Measurements from ENCODE around the gene USP10. TPM values are rescaled to one million over a fixed set of nuclear protein-coding genes. Genes with fewer than 3 reads are reported as not detected.

The USP10 gene
- total RNA-seq, 4 donors from 2014 or later = 61.1 to 103 (median 74.4) TPM

DNA sequence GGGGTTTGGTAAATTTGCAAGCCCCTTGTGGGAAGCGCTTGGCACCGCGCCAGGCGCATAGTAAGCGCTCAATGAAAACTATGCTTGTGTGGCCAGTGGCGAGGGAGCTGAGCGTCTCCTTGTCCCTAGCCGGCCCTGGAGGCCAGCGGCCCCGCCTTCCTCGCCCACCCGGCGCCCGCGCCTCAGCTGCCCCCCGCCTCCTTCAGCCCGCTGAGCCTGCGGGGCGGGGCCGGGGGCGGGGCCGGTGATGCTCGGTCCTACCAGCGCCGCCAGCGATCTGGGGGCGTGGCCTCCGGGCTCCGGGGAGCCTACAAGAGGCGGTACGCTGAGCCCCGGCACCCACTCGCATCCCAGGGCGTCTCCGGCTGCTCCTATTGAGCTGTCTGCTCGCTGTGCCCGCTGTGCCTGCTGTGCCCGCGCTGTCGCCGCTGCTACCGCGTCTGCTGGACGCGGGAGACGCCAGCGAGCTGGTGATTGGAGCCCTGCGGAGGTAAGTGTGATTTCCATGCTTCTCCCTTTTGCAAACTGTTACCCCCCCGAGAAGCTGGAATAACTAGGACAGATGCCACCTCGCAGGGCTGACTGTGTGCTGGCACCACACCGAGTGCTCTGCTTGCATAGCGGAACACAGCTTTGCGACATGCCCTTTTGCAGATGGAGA is 120.0 kb downstream of the USP10 start, which contains the start of gene CRISPLD2:
CRISPLD2 (plus strand) TSS at position 342 of the 661 bp plus-strand sequence. CDS start 18,511 bp downstream, outside the sequence.
- peak within 1 kb of the TSS; percentile 57 to 80 (median 77) for H3K27ac ChIP-seq
- intact Hi-C loops (cut with DNase I; ENCODE audit: low total_unique reads) (no loop called here), in situ Hi-C loops (cut with MboI; ENCODE audit: low sequenced_read_pairs in 4 of 4) (no loop called here)

DNA sequence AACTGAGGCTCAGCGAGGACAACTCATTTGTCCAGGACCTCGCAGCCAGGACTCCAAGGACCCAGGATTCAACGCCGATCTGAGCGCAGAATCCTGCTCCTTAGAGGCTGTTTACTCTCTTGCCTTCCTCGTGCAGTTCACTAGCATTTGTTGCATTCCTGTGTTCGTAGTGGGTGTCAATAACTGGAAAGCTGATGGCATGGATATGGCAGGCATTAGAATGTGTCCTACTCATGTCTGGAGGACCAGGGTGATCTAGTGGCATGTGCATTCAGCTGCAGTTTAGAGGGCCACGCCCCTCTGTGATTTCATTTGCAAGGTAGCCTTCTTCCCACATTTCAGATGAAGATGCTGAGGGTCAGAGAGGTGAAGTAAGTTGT is 120.5 kb downstream of the USP10 start:
- peak overlapping the region; percentile 57 to 80 (median 77) for H3K27ac ChIP-seq
- H3K9me3 ChIP-seq = no peaks in the 10 kb centered on the region
- no peak for TF ChIP-seq POLR2A (IDR thresholded peaks at IDR 0.05)
- TF ChIP-seq CTCF (IDR thresholded peaks at IDR 0.05 in 4 of 5, conservative IDR thresholded peaks at IDR 0.05 in 1 of 5) = no peak
- peaks cover 5 to 11% of the 10 kb centered on the region in 2 donors for H3K4me1 ChIP-seq
- in situ Hi-C loops (cut with MboI; ENCODE audit: low sequenced_read_pairs in 4 of 4) (no loop called here), intact Hi-C loops (cut with DNase I; ENCODE audit: low total_unique reads) (no loop called here)
- H3K4me3 ChIP-seq = peak overlapping the region; percentile 58 to 71 (median 62)
- H3K27me3 ChIP-seq = peaks cover 11 to 26% (median 23%) of the 10 kb centered on the region in 3 donors
- no peaks in the 10 kb centered on the region for H3K36me3 ChIP-seq
- no peak for DNase-seq
- no peak for ATAC-seq

More for the DNA sequence above, 120.0 kb downstream of the USP10 start, which contains the start of gene CRISPLD2:
- TF ChIP-seq CTCF (IDR thresholded peaks at IDR 0.05 in 4 of 5, conservative IDR thresholded peaks at IDR 0.05 in 1 of 5) (no peak), POLR2A (IDR thresholded peaks at IDR 0.05) (peak; percentile 79 to 94)
- ATAC-seq = peak; percentile 69 to 77
- Histone ChIP-seq H3K4me3 (peak within 1 kb of the TSS; percentile 58 to 71 (median 62)), H3K36me3 (no peaks in the 10 kb centered on the region), H3K27me3 (peaks cover 9 to 26% (median 23%) of the 10 kb centered on the region in 3 donors), H3K4me1 (peaks cover 5 to 11% of the 10 kb centered on the region in 2 donors), H3K9me3 (no peaks in the 10 kb centered on the region)
- DNase-seq = peak; percentile 78 to 90

DNA sequence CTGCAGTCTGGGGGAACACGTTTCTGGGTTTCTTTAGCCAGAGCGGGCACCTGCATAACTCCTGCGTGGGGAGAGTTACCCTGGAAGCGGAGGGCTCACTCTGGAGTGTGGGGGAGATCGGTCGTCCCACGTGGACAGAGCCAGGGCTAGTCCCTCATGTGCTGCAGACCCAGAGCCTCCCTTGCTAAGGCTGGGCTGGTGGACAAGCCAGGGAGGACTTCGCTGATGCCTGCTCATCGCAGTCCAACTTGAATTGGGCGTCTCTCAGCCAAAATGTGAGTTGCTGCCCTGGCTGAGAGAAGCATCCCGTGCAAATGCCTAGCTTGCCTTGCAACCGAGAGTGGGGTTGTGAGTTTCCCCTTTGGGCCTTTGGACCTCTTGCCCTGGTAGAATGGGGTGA is 121.0 kb downstream of the USP10 start:
- peak overlapping the region; percentile 58 to 71 (median 62) for H3K4me3 ChIP-seq
- H3K4me1 ChIP-seq = peaks cover 5 to 11% of the 10 kb centered on the region in 2 donors
- no peaks in the 10 kb centered on the region for H3K36me3 ChIP-seq
- H3K27ac ChIP-seq = peak overlapping the region; percentile 57 to 80 (median 77)
- H3K27me3 ChIP-seq = peaks cover 12 to 26% (median 23%) of the 10 kb centered on the region in 3 donors
- DNase-seq (no peak), ATAC-seq (no peak)
- H3K9me3 ChIP-seq = no peaks in the 10 kb centered on the region
- intact Hi-C loops (cut with DNase I; ENCODE audit: low total_unique reads) = no loop called here
- no peak for TF ChIP-seq CTCF (IDR thresholded peaks at IDR 0.05 in 4 of 5, conservative IDR thresholded peaks at IDR 0.05 in 1 of 5)
- TF ChIP-seq POLR2A (IDR thresholded peaks at IDR 0.05) = no peak
- in situ Hi-C loops (cut with MboI; ENCODE audit: low sequenced_read_pairs in 4 of 4) = no loop called here

GRCh38 chr16:84821179-84821578 is 121.4 kb downstream of the USP10 start:
- Histone ChIP-seq H3K4me3 (peak overlapping the region; percentile 58 to 71 (median 62)), H3K4me1 (peaks cover 5 to 11% of the 10 kb centered on the region in 2 donors), H3K9me3 (no peaks in the 10 kb centered on the region), H3K27ac (peak overlapping the region; percentile 57 to 80 (median 77)), H3K36me3 (no peaks in the 10 kb centered on the region), H3K27me3 (peaks cover 12 to 26% (median 23%) of the 10 kb centered on the region in 3 donors)
- ATAC-seq (no peak), DNase-seq (no peak)
- in situ Hi-C loops (cut with MboI; ENCODE audit: low sequenced_read_pairs in 4 of 4) (no loop called here), intact Hi-C loops (cut with DNase I; ENCODE audit: low total_unique reads) (no loop called here)
- TF ChIP-seq CTCF (IDR thresholded peaks at IDR 0.05 in 4 of 5, conservative IDR thresholded peaks at IDR 0.05 in 1 of 5) (no peak), POLR2A (IDR thresholded peaks at IDR 0.05) (no peak)
